MCF 10A (cell line): ENCODE results near the gene TBC1D9B. TPM values are rescaled to one million over a fixed set of nuclear protein-coding genes. Genes with fewer than 3 reads are reported as not detected.

Experiments
- BruUV-seq: library from RNA; stranded (reverse); fragments of 400-500 nt; replicated peaks from 2 replicates; lab custom pipeline; 2021; lab: Mats Ljungman, UMichigan
- CTCF ChIA-PET: fragments of 300-600 bp; sonication (Branson Sonifier 250); formaldehyde crosslinking; extraction: SDS; loops from one replicate; lab custom pipeline; 2021; ENCODE audit warnings: antibody characterized with exemption, inconsistent platforms; lab: Yijun Ruan, JAX
- POLR2A ChIA-PET: fragments of 300-600, 350-650 bp; sonication (Branson Sonifier 250); formaldehyde crosslinking; extraction: SDS; loops from one replicate; lab custom pipeline; 2020; ENCODE audit warnings: antibody characterized with exemption, inconsistent platforms; lab: Yijun Ruan, JAX
- DNase-seq: peaks from one replicate; pipeline ENCODE4 v3.0.0-alpha.2; 2018; ENCODE audit not compliant: unreplicated experiment
- H3K27ac Mint-ChIP-seq: one replicate; pipeline ENCODE4 v1.8.0; 2022; ENCODE audit warnings: mild to moderate bottlenecking, low read depth, mixed read lengths; ENCODE audit not compliant: unreplicated experiment
- H3K27me3 Mint-ChIP-seq: one replicate; pipeline ENCODE4 v1.8.0; 2022; ENCODE audit warnings: mixed read lengths; ENCODE audit not compliant: insufficient read depth, unreplicated experiment
- H3K36me3 Mint-ChIP-seq: one replicate; pipeline ENCODE4 v1.8.0; 2022; ENCODE audit warnings: mild to moderate bottlenecking, moderate library complexity, mixed read lengths; ENCODE audit not compliant: insufficient read depth, unreplicated experiment
- H3K4me1 Mint-ChIP-seq: one replicate; pipeline ENCODE4 v1.8.0; 2022; ENCODE audit warnings: mixed read lengths; ENCODE audit not compliant: insufficient read depth, unreplicated experiment
- H3K4me3 Mint-ChIP-seq: one replicate; pipeline ENCODE4 v1.8.0; 2022; ENCODE audit warnings: mild to moderate bottlenecking, moderate library complexity, mixed read lengths; ENCODE audit not compliant: unreplicated experiment
- H3K9me3 Mint-ChIP-seq: one replicate; pipeline ENCODE4 v1.8.0; 2022; ENCODE audit warnings: mixed read lengths; ENCODE audit not compliant: unreplicated experiment
- intact Hi-C: fragments of 100-400 bp; cut with micrococcal nuclease; formaldehyde crosslinking; loops from 2 replicates; pipeline ENCODE4 v1.14.1; 2022
- total RNA-seq: library from RNA; stranded (reverse); gene quantifications from 2 replicates; pipeline ENCODE4 v1.2.3, GENCODE V29; 2022
- TF ChIP-seq, protein P1 (sequence below): fragments of 200-600 bp; IDR thresholded peaks from one replicate; pipeline ENCODE4 v1.8.0; 2022; ENCODE audit warnings: antibody characterized with exemption, mild to moderate bottlenecking; ENCODE audit not compliant: unreplicated experiment

TBC1D9B gene
- total RNA-seq, 1 experiment from 2014 or later: 162 TPM

DNA sequence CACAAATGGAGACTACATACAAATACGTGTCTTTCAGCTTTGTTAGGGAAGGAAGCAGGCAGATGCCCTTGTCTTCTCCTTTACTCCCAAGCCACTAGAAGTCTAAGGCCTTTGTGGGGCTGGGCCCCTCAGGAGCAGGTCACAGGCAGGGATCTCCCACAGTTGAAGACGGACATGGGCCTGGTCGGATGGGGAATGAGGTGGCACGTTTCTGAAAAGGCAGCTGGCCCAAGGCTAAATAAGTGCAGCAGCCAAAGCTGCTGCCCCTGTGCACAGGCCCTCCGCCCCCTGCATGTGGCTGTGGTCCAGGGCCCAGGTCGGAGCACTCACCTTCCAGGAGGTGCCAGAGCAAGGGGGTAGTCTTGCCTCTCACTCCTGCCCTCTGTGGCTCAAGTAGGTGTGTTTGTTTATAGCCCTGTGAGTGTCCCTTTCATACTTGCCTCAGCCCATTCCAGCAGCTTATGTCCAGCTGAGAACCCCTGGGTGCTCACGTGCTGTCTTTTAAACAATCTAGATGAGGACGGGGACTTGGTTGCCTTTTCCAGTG is 85.2 kb downstream of the TBC1D9B start:
- Mint-ChIP-seq H3K27ac (peak overlapping the region; percentile 95), H3K4me3 (peak overlapping the region; percentile 94), H3K9me3 (no peaks in the 10 kb centered on the region), H3K4me1 (peaks cover 50% of the 10 kb centered on the region), H3K27me3 (no peaks in the 10 kb centered on the region), H3K36me3 (peaks cover 74% of the 10 kb centered on the region)
- CTCF ChIA-PET: interaction anchor here (0.5 to 1.5 kb wide), 10 partner anchors 8 to 135 kb away, joined by 3 to 5 read pairs (median 3); partner anchors contain the start of gene MRNIP
- POLR2A ChIA-PET: interaction anchor here (0.6 to 2.2 kb wide), 23 partner anchors 8 to 1026 kb away, joined by 3 to 14 read pairs (median 4); partner anchors contain the start of genes CANX, MAML1 and MGAT4B
- BruUV-seq: no TSS peak
- no peak for DNase-seq
- intact Hi-C loops: no loop called here
- TF ChIP-seq, protein P1, sequence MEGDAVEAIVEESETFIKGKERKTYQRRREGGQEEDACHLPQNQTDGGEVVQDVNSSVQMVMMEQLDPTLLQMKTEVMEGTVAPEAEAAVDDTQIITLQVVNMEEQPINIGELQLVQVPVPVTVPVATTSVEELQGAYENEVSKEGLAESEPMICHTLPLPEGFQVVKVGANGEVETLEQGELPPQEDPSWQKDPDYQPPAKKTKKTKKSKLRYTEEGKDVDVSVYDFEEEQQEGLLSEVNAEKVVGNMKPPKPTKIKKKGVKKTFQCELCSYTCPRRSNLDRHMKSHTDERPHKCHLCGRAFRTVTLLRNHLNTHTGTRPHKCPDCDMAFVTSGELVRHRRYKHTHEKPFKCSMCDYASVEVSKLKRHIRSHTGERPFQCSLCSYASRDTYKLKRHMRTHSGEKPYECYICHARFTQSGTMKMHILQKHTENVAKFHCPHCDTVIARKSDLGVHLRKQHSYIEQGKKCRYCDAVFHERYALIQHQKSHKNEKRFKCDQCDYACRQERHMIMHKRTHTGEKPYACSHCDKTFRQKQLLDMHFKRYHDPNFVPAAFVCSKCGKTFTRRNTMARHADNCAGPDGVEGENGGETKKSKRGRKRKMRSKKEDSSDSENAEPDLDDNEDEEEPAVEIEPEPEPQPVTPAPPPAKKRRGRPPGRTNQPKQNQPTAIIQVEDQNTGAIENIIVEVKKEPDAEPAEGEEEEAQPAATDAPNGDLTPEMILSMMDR: no peak

DNA sequence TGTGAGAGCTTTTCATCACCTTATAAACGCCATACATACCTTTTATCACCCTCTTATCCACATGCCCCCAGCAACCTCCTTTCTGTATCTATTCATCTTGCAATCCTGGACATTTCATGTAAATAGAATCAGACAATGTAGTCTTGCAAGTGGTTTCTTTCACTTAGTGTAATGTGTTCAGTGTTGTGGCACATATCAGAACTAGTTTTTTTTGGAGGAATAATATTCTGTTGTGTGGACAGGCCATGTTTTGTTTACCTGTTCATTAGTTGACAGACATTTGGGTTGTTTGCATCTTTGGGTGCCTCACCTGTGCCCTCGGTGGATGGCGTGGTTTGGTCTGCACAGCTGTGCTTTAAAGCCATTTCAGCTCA is 85.7 kb downstream of the TBC1D9B start:
- Mint-ChIP-seq H3K36me3 (peaks cover 69% of the 10 kb centered on the region), H3K4me1 (peaks cover 50% of the 10 kb centered on the region), H3K27ac (peak overlapping the region; percentile 95), H3K9me3 (no peaks in the 10 kb centered on the region), H3K4me3 (peak overlapping the region; percentile 94), H3K27me3 (no peaks in the 10 kb centered on the region)
- TF ChIP-seq, protein P1: no peak
- CTCF ChIA-PET: interaction anchor here (0.6 to 1.3 kb wide), 8 partner anchors 7 to 73 kb away, joined by 3 to 5 read pairs (median 3); partner anchors contain the start of gene MRNIP
- intact Hi-C loops: no loop called here
- TSS peak; percentile 59 for BruUV-seq
- DNase-seq: no peak
- POLR2A ChIA-PET: interaction anchor here (0.5 to 2.2 kb wide), 23 partner anchors 9 to 1026 kb away, joined by 3 to 14 read pairs (median 4); partner anchors contain the start of genes MAML1 and MGAT4B

DNA sequence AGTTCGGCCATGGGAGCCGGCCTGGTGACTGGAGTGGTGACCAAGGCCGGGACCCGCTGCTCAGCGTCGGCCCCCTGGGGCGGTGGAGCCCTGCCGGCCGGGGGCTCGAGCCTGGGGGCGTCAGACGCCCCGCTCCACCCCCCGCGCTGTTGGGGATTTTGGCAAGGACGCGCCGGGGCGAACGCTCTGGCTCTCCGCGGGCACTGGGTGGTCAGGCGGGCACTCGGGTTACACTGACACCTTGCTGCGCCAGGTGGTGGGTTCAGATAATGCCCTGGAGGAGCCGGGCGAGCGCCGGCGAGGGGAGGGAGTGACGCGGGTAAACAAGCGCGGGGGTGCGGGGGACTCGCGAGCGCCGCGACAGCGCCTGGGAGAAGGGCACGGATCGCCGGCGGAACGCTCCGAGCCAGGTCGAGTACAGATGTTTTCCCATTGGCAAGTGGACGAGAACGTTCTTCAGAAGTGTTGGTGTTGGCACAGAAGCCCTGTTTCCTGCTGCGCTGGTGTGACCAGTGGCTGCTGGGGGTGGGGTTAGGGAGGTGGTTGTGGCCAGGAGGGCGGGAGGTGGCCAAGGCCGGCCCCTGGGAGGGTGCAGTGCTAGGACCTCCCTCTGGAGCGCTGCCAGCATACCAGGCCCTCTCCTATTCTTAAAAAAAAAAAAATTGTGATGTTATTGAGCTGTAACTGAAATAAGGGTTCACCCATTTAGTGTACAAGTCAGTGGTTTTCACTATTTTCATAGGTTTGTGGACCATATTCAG is 86.2 kb downstream of the TBC1D9B start:
- Mint-ChIP-seq H3K4me1 (peaks cover 45% of the 10 kb centered on the region), H3K36me3 (peaks cover 64% of the 10 kb centered on the region), H3K9me3 (no peaks in the 10 kb centered on the region), H3K27me3 (no peaks in the 10 kb centered on the region), H3K4me3 (peak overlapping the region; percentile 94), H3K27ac (peak overlapping the region; percentile 95)
- intact Hi-C loops: loop anchor here (1.0 to 2.0 kb wide), 3 partner anchors 14 to 58 kb away; partner anchors contain the start of gene MRNIP
- TF ChIP-seq, protein P1: no peak
- BruUV-seq: TSS peak; percentile 61
- peak; percentile 99 for DNase-seq
- CTCF ChIA-PET: interaction anchor here (0.6 to 1.5 kb wide), 9 partner anchors 7 to 73 kb away, joined by 3 to 5 read pairs (median 3); partner anchors contain the start of gene MRNIP
- POLR2A ChIA-PET: interaction anchor here (0.5 to 4.0 kb wide), 39 partner anchors 8 to 1027 kb away, joined by 3 to 134 read pairs (median 6); partner anchors contain the start of genes CANX, HNRNPH1, MAML1 and MGAT4B
